22Rv1 (cell line): ENCODE results near the gene GAB4.
"Not testable (repeated sequence)": the region's sequence is repeated elsewhere in the genome, so short reads cannot be mapped to it uniquely, and the experiment has no call there.

Source experiments
- CTCF ChIP-seq: fragments of 450-650 bp; IDR thresholded peaks from 2 replicates; pipeline ENCODE4 v1.5.1; 2017; ENCODE audit warnings: mild to moderate bottlenecking
- ZFX ChIP-seq: fragments of 450-650 bp; IDR thresholded peaks from 2 replicates; pipeline ENCODE4 v1.6.1; 2017; ENCODE audit warnings: antibody characterized with exemption, borderline replicate concordance

GRCh38 chr22:17014101-17014440 lies 6.0 kb upstream of the GAB4 start:
- TF ChIP-seq CTCF, ZFX: not testable (repeated sequence)
